HepG2 (cell line): ENCODE measurements around the gene CDCP2. TPM values are rescaled to one million over a fixed set of nuclear protein-coding genes. Genes with fewer than 3 reads are reported as not detected.

ENCODE experiments used
- ATAC-seq: fragments of 200-7000 bp; cut with Tn5 transposase; 3 replicates; pipeline ENCODE4 v1.9.1; 2020; ENCODE audit warnings: mild to moderate bottlenecking, moderate library complexity
- BruUV-seq: library from RNA; stranded (reverse); fragments of 400-500 nt; replicated peaks from 2 replicates; lab custom pipeline; 2021; lab: Mats Ljungman, UMichigan
- CTCF ChIA-PET: fragments of 300-600 bp; formaldehyde crosslinking; extraction: SDS; loops from one replicate; lab custom pipeline; 2021; ENCODE audit warnings: low total read pairs, inconsistent platforms, low intra/inter-chr PET ratio; lab: Yijun Ruan, JAX
- POLR2A ChIA-PET: fragments of 350-600 bp; sonication (Branson Sonifier 250); formaldehyde crosslinking; loops from one replicate; lab custom pipeline; 2020; ENCODE audit warnings: antibody characterized with exemption, inconsistent platforms; lab: Yijun Ruan, JAX
- DNase-seq: peaks from one replicate; pipeline ENCODE4 v3.0.0-alpha.2; 2015; ENCODE audit warnings: low spot score
- FAIRE-seq: peaks from 3 replicates; lab custom pipeline; 2011; peaks lifted over from hg19 to GRCh38; lab: Jason Lieb, UNC
- H2AFZ ChIP-seq: one replicate; pipeline ENCODE4 v1.6.1; 2011; ENCODE audit warnings: low read length, inconsistent platforms
- H3K27ac ChIP-seq: fragments of 300-600 bp; 3 replicates; pipeline ENCODE4 v1.8.0; 2011; ENCODE audit warnings: mixed run types, mild to moderate bottlenecking, mixed read lengths, low read length, inconsistent platforms; ENCODE audit not compliant: insufficient read depth; ENCODE audit errors: extremely low read length
- H3K27me3 ChIP-seq, 2 experiments: fragments of 200-600 bp in 1 of 2; 2 replicates in 1 of 2; 3 replicates in 1 of 2; pipeline versions ENCODE4 v1.6.0 to v1.8.0; 2011; ENCODE audit warnings: low read length in 2 of 2, mild to moderate bottlenecking in 2 of 2, moderate library complexity in 2 of 2, inconsistent platforms in 1 of 2; ENCODE audit not compliant: insufficient read depth in 2 of 2, control insufficient read depth in 1 of 2
- H3K36me3 ChIP-seq, 2 experiments: fragments of 200-600 bp in 1 of 2; replicated peaks in 1 of 2; 2 replicates in 1 of 2; 3 replicates in 1 of 2; pipeline versions ENCODE4 v1.5.1 to v1.8.0; 2011; ENCODE audit warnings: low read length in 2 of 2, inconsistent platforms in 1 of 2; ENCODE audit not compliant: insufficient read depth in 2 of 2, control insufficient read depth in 1 of 2
- H3K4me1 ChIP-seq: 2 replicates; pipeline ENCODE4 v1.5.1; 2012; ENCODE audit warnings: low read length, inconsistent platforms; ENCODE audit not compliant: insufficient read depth
- H3K4me2 ChIP-seq: 2 replicates; pipeline ENCODE4 v1.6.0; 2011; ENCODE audit warnings: low read depth, low read length, inconsistent platforms
- H3K4me3 ChIP-seq, 3 experiments: fragments of 200-600 bp in 1 of 3; sonication (generic), shearing (Covaris generic) in 1 of 3; replicated peaks in 1 of 3; 2 replicates each; pipeline ENCODE4 v1.5.1; 2011 to 2016; ENCODE audit warnings: low read length in 3 of 3, inconsistent platforms in 2 of 3, low read depth in 2 of 3, mild to moderate bottlenecking in 2 of 3, control low read depth in 1 of 3, mixed read lengths in 1 of 3; ENCODE audit not compliant: insufficient read depth in 1 of 3
- H3K79me2 ChIP-seq: one replicate; pipeline ENCODE4 v1.6.1; 2011; ENCODE audit warnings: low read length, inconsistent platforms; ENCODE audit not compliant: insufficient read depth
- H3K9ac ChIP-seq: 2 replicates; pipeline ENCODE4 v1.6.0; 2011; ENCODE audit warnings: mild to moderate bottlenecking, low read depth, low read length, inconsistent platforms; ENCODE audit not compliant: insufficient read depth
- H3K9me3 ChIP-seq: 2 replicates; pipeline ENCODE4 v1.5.1; 2012; ENCODE audit warnings: mild to moderate bottlenecking, low read length
- H4K20me1 ChIP-seq: 2 replicates; pipeline ENCODE4 v1.6.0; 2011; ENCODE audit warnings: inconsistent platforms, mild to moderate bottlenecking, low read length, moderate library complexity; ENCODE audit not compliant: insufficient read depth
- CREB1 ChIP-seq, 2 experiments: fragments of 450-650 bp in 1 of 2; IDR thresholded peaks; 2 replicates each; pipeline ENCODE4 v1.6.1; 2016 to 2017; ENCODE audit warnings: control low read depth in 1 of 2, mild to moderate bottlenecking in 1 of 2, missing compliant biosample characterization in 1 of 2, missing genetic modification characterization in 1 of 2
- DDIT3 ChIP-seq: sonication (generic); formaldehyde crosslinking; IDR thresholded peaks from 2 replicates; pipeline ENCODE4 v1.4.0; 2020; ENCODE audit warnings: mild to moderate bottlenecking, missing genetic modification reagents
- ELK4 ChIP-seq: sonication (generic); formaldehyde crosslinking; IDR thresholded peaks from 2 replicates; pipeline ENCODE4 v1.9.0; 2021; ENCODE audit warnings: missing genetic modification reagents, borderline replicate concordance
- GATAD1 ChIP-seq: IDR thresholded peaks from 2 replicates; pipeline ENCODE4 v1.6.1; 2016; ENCODE audit warnings: missing genetic modification reagents, missing compliant biosample characterization
- HIVEP1 ChIP-seq: sonication (generic); formaldehyde crosslinking; IDR thresholded peaks from 2 replicates; pipeline ENCODE4 v1.4.0; 2020; ENCODE audit warnings: mild to moderate bottlenecking, missing genetic modification reagents
- JDP2 ChIP-seq: sonication (generic); formaldehyde crosslinking; IDR thresholded peaks from 2 replicates; pipeline ENCODE4 v1.8.1; 2022; ENCODE audit warnings: missing genetic modification reagents, borderline replicate concordance
- MAFF ChIP-seq: IDR thresholded peaks from 2 replicates; pipeline ENCODE4 v1.6.1; 2011; ENCODE audit warnings: low read depth, low read length, improper control_type of control experiment
- ZNF101 ChIP-seq: sonication (generic); formaldehyde crosslinking; IDR thresholded peaks from 2 replicates; pipeline ENCODE4 v1.4.0; 2020; ENCODE audit warnings: mild to moderate bottlenecking, low read depth, missing genetic modification reagents, borderline replicate concordance
- WGBS: methylation state at CpG from one replicate; pipeline ENCODE4 v1.1.6; 2017; ENCODE audit warnings: low lambda C conversion rate; 5-methylcytosine and 5-hydroxymethylcytosine counted together
- in situ Hi-C: cut with HindIII; loops from 2 replicates; pipeline ENCODE4 v1.10.0; 2017; ENCODE audit warnings: low pct_unique_long_range_greater_than_20kb; ENCODE audit not compliant: extremely low pct_ligation_motif_present
- intact Hi-C: fragments of 100-400 bp; cut with micrococcal nuclease; formaldehyde crosslinking; loops from one replicate; pipeline ENCODE4 v1.10.0; 2022; ENCODE audit not compliant: unreplicated experiment
- polyA plus RNA-seq, 8 experiments: library from polyadenylated mRNA; depleted of rRNA in 3 of 8; stranded (reverse) in 7 of 8; unstranded in 1 of 8; fragments of >200 nt; fragmentation: Illumina TruSeq in 4 of 8; extraction: Trizol in 4 of 8; gene quantifications; 2 replicates each; pipeline versions ENCODE4 v1.2.1 to v1.2.3, GENCODE V29; 2011 to 2016; ENCODE audit warnings: low read depth in 4 of 8, missing spikeins in 1 of 8, mixed read lengths in 1 of 8; ENCODE audit not compliant: insufficient read depth in 1 of 8
- total RNA-seq, 5 experiments: library from RNA; depleted of rRNA; stranded (reverse); fragments of >200 nt; fragmentation: Illumina TruSeq; extraction: Trizol; gene quantifications; 2 replicates each; pipeline ENCODE4 v1.2.3, GENCODE V29; 2016; ENCODE audit warnings: low read depth in 1 of 5
- TF ChIP-seq, protein P1 (sequence below): sonication (generic); formaldehyde crosslinking; IDR thresholded peaks from 2 replicates; pipeline ENCODE4 v1.4.0; 2020; ENCODE audit warnings: missing genetic modification reagents
- TF ChIP-seq, protein P2 (sequence below): sonication (generic); formaldehyde crosslinking; IDR thresholded peaks from 2 replicates; pipeline ENCODE4 v1.4.0; 2020; ENCODE audit warnings: missing genetic modification reagents, borderline replicate concordance

Gene CDCP2
- total and polyA plus RNA-seq, 2 of the 13 experiments (the other 11 are each of a cell fraction or from before 2014, with no cell fraction given), result not detected

DNA sequence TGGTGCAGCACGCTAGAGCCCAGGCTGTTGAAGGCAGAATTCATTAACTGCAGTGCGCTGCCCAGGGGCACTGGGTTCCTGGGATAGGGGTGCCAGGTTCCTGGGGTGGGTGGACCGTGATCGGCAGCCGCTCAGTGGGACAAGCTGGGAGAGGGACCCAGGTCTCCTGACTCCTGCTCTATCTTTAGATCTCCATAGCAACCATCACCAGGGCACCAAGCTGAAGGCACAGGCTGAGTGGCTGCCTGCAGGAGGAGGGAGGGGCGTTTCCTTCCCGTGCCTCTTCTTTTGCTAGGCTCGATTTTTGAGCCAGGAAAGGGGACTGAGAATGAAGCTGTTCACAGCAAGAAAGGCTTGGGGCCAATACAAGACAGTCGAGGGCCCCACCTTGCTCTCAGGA, 20.9 kb upstream of the CDCP2 start (continued):
- TF ChIP-seq, protein P1, sequence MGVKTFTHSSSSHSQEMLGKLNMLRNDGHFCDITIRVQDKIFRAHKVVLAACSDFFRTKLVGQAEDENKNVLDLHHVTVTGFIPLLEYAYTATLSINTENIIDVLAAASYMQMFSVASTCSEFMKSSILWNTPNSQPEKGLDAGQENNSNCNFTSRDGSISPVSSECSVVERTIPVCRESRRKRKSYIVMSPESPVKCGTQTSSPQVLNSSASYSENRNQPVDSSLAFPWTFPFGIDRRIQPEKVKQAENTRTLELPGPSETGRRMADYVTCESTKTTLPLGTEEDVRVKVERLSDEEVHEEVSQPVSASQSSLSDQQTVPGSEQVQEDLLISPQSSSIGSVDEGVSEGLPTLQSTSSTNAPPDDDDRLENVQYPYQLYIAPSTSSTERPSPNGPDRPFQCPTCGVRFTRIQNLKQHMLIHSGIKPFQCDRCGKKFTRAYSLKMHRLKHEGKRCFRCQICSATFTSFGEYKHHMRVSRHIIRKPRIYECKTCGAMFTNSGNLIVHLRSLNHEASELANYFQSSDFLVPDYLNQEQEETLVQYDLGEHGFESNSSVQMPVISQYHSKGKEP (CRISPR knock-in tag), result no peak
- TF ChIP-seq MAFF, result no peak

- Histone ChIP-seq H3K27me3 (no peaks in the 10 kb centered on the region; a peak in 1 of 5 replicates), H4K20me1 (no peaks in the 10 kb centered on the region), H3K4me1 (no peaks in the 10 kb centered on the region), H3K36me3 (no peaks in the 10 kb centered on the region), H3K4me3 (no peak overlapping the region), H3K4me2 (no peak overlapping the region), H3K79me2 (no peaks in the 10 kb centered on the region), H3K9ac (no peak overlapping the region), H2AFZ (no peak overlapping the region), H3K9me3 (no peaks in the 10 kb centered on the region), H3K27ac (no peak overlapping the region)
- intact Hi-C loops, result no loop called here
- in situ Hi-C loops, result no loop called here
- DNase-seq (no peak), FAIRE-seq (no peak), ATAC-seq (no peak)
- BruUV-seq, result no TSS peak
- ChIA-PET CTCF (no interaction called here), POLR2A (no interaction called here)
- 71% methylated on average over 10 of the region's 10 CpGs for WGBS
- TF ChIP-seq ELK4, result no peak
- no peak for TF ChIP-seq JDP2
- TF ChIP-seq, protein P2, sequence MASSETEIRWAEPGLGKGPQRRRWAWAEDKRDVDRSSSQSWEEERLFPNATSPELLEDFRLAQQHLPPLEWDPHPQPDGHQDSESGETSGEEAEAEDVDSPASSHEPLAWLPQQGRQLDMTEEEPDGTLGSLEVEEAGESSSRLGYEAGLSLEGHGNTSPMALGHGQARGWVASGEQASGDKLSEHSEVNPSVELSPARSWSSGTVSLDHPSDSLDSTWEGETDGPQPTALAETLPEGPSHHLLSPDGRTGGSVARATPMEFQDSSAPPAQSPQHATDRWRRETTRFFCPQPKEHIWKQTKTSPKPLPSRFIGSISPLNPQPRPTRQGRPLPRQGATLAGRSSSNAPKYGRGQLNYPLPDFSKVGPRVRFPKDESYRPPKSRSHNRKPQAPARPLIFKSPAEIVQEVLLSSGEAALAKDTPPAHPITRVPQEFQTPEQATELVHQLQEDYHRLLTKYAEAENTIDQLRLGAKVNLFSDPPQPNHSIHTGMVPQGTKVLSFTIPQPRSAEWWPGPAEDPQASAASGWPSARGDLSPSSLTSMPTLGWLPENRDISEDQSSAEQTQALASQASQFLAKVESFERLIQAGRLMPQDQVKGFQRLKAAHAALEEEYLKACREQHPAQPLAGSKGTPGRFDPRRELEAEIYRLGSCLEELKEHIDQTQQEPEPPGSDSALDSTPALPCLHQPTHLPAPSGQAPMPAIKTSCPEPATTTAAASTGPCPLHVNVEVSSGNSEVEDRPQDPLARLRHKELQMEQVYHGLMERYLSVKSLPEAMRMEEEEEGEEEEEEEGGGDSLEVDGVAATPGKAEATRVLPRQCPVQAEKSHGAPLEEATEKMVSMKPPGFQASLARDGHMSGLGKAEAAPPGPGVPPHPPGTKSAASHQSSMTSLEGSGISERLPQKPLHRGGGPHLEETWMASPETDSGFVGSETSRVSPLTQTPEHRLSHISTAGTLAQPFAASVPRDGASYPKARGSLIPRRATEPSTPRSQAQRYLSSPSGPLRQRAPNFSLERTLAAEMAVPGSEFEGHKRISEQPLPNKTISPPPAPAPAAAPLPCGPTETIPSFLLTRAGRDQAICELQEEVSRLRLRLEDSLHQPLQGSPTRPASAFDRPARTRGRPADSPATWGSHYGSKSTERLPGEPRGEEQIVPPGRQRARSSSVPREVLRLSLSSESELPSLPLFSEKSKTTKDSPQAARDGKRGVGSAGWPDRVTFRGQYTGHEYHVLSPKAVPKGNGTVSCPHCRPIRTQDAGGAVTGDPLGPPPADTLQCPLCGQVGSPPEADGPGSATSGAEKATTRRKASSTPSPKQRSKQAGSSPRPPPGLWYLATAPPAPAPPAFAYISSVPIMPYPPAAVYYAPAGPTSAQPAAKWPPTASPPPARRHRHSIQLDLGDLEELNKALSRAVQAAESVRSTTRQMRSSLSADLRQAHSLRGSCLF (CRISPR knock-in tag), result no peak
- no peak for TF ChIP-seq HIVEP1 (CRISPR knock-in tag)
- TF ChIP-seq CREB1 (IDR thresholded peaks at IDR 0.05), result no peak
- TF ChIP-seq CREB1 (CRISPR knock-in tag; IDR thresholded peaks at IDR 0.05), result no peak
- no peak for TF ChIP-seq DDIT3 (CRISPR knock-in tag)
- TF ChIP-seq ZNF101 (CRISPR knock-in tag), result no peak
- no peak for TF ChIP-seq GATAD1 (CRISPR knock-in tag)
Measured at GRCh38 chr1:54172614-54173599, 20.1 kb upstream of the CDCP2 start.
